IMR-90 (cell line): ENCODE measurements around the gene LCMT2.

Source experiments
- BHLHE40 ChIP-seq: fragments of 150-350 bp; IDR thresholded peaks from 2 replicates; pipeline ENCODE4 v1.6.1; 2016; ENCODE audit warnings: mild to moderate bottlenecking, low read depth, low read length
- CEBPB ChIP-seq: IDR thresholded peaks from 2 replicates; pipeline ENCODE4 v1.6.1; 2012; ENCODE audit warnings: low read depth, low read length, improper control_type of control experiment
- MAZ ChIP-seq: IDR thresholded peaks from 2 replicates; pipeline ENCODE4 v1.6.1; 2012; ENCODE audit warnings: low read depth, mild to moderate bottlenecking, low read length, improper control_type of control experiment, moderate library complexity, borderline replicate concordance
- POLR2A ChIP-seq: IDR thresholded peaks from 2 replicates; pipeline ENCODE4 v1.6.1; 2012; ENCODE audit warnings: mild to moderate bottlenecking, low read depth, low read length
- RAD21 ChIP-seq: IDR thresholded peaks from 2 replicates; pipeline ENCODE4 v1.6.1; 2012; ENCODE audit warnings: low read length, improper control_type of control experiment
- RCOR1 ChIP-seq: IDR thresholded peaks from 2 replicates; pipeline ENCODE4 v1.6.1; 2012; ENCODE audit warnings: mild to moderate bottlenecking, low read length, improper control_type of control experiment; ENCODE audit not compliant: insufficient replicate concordance
- RFX5 ChIP-seq: IDR thresholded peaks from 2 replicates; pipeline ENCODE4 v1.8.0; 2012; ENCODE audit warnings: low read depth, mild to moderate bottlenecking, low read length, moderate library complexity
- SMC3 ChIP-seq: fragments of 150-350 bp; IDR thresholded peaks from 2 replicates; pipeline ENCODE4 v1.6.1; 2016; ENCODE audit warnings: low read depth, mild to moderate bottlenecking, antibody characterized with exemption, low read length, moderate library complexity
- USF2 ChIP-seq: fragments of 150-350 bp; IDR thresholded peaks from 2 replicates; pipeline ENCODE4 v1.6.1; 2017; ENCODE audit warnings: mild to moderate bottlenecking, antibody characterized with exemption, low read length, low read depth
- TF ChIP-seq, protein P1 (sequence below): conservative IDR thresholded peaks from 2 replicates; pipeline ENCODE4 v1.5.1; 2012; ENCODE audit warnings: mild to moderate bottlenecking, low read depth, low read length, improper control_type of control experiment

GRCh38 chr15:43277901-43278300, 52.5 kb downstream of the LCMT2 start:
- TF ChIP-seq, protein P1, sequence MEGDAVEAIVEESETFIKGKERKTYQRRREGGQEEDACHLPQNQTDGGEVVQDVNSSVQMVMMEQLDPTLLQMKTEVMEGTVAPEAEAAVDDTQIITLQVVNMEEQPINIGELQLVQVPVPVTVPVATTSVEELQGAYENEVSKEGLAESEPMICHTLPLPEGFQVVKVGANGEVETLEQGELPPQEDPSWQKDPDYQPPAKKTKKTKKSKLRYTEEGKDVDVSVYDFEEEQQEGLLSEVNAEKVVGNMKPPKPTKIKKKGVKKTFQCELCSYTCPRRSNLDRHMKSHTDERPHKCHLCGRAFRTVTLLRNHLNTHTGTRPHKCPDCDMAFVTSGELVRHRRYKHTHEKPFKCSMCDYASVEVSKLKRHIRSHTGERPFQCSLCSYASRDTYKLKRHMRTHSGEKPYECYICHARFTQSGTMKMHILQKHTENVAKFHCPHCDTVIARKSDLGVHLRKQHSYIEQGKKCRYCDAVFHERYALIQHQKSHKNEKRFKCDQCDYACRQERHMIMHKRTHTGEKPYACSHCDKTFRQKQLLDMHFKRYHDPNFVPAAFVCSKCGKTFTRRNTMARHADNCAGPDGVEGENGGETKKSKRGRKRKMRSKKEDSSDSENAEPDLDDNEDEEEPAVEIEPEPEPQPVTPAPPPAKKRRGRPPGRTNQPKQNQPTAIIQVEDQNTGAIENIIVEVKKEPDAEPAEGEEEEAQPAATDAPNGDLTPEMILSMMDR, result no peak
- TF ChIP-seq CEBPB, result no peak
- TF ChIP-seq BHLHE40, result no peak
- no peak for TF ChIP-seq USF2
- no peak for TF ChIP-seq RAD21
- no peak for TF ChIP-seq POLR2A
- no peak for TF ChIP-seq MAZ
- no peak for TF ChIP-seq RFX5
- no peak for TF ChIP-seq RCOR1
- no peak for TF ChIP-seq SMC3
